Measurements from ENCODE around the gene MFNG.

The MFNG gene

DNA sequence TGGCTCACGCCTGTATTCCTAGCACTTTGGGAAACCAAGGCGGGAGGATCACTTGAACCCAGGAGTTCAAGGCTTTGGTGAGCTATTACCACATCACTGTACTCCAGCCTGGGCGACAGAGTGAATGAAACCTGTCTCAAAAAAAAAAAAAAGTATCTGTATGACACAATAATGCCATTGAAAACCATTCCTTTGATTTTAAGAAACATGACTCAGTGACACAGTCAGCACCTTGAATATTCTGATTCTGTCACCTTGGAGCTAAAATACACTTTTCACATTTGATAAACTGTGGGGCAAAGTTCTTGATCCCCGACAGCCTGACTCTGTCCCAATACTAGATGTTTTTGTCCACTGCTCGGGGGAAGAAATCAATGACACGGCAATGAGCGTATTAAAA, 42.2 kb downstream of the MFNG start:
- no peak for DNase-seq

DNA sequence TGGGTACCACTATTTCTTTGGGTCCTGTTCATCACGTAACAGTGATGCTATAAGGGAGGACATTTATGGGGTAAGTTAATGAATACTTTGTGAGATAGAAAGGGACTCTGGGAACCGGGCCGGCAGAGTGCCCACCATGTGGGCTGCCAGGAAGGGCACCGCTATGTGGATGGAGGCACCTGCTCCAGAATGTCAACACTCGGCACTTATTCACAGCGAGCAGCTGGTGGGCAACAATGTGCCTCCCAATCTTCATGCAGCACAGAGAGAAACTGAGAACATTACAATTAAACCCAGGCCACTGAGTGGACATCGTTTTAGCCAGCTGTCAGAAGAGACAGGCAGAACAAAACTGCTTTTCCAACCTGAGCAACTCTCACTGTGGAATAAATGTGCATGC, 43.1 kb downstream of the MFNG start:
- DNase-seq, result no peak

DNA sequence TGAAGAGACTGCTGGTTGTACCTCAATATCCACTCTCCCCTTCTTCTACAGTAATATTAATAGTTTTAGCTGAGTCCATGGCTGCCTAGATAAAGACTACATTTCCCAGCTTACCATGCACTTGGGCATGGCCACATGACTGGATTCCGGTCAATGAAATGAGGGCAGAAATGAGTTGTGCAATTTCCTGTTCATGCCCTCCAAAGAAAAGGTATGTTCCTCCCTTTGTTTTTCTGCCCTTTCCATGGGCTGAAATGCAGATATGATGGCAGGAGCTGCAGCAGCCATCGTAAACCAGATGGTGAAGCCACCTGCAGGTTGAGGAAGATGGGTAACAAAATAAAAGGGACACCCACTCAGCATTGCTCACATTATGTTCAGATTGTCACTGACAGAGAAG, 43.6 kb downstream of the MFNG start:
- no peak for DNase-seq

DNA sequence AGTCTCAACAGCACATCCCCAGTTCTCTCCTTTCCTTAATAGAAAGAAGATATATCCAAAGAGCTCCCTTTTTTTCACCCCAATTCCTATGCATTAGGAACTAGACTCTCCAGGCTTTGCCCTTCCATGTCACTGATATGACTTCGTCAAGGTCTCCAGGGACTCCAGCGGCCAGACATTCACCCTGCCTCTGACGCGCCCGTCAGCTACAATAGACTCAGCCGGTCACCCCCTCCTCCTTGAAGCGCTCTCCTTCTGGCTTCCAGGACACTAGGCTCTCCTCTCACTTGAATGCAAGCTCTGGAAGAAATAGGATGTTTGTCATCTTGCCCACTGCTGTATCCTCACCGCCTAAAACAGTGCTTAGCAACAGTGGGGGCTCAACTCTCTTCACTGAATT, 44.0 kb downstream of the MFNG start:
- no peak for DNase-seq

DNA sequence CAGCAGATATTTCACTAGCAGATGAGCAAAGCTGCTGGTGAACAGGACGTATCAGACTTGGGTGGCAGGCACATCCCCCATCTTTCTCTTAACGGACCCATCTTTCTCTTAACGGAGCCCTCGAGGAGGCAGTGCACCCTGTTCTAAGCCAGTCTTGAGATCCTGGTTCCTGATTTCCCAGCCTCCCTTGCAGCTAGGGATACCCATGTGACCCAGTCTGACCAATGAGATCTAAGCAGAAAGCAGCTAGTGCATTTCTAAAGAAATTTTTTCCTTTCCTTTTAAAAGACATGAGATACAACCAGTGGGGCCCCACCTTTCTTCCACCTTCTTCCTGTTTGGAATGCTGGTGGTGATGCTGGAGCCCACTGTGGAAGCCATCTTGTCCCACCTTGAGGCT, 45.3 kb downstream of the MFNG start:
- no peak for DNase-seq

DNA sequence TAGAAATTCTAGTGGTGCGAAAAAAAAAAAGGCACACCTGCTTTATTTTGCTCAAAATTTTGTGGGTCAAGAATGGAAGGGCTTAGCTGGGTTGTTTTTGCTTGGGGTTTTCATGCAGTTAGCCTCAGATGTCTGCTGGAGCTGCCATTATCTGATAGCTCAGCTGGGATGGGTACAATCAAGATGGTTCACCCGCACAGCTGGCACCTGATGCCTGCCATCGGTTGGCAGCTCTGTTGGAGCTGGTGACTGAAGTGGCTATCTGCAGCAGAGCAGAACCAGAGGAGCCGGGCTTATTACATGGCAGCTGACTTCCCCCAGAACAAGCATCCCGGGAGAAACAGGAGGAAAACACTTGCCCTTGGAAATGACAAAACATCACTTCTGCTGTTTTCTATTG, 46.8 kb downstream of the MFNG start:
- no peak for DNase-seq

DNA sequence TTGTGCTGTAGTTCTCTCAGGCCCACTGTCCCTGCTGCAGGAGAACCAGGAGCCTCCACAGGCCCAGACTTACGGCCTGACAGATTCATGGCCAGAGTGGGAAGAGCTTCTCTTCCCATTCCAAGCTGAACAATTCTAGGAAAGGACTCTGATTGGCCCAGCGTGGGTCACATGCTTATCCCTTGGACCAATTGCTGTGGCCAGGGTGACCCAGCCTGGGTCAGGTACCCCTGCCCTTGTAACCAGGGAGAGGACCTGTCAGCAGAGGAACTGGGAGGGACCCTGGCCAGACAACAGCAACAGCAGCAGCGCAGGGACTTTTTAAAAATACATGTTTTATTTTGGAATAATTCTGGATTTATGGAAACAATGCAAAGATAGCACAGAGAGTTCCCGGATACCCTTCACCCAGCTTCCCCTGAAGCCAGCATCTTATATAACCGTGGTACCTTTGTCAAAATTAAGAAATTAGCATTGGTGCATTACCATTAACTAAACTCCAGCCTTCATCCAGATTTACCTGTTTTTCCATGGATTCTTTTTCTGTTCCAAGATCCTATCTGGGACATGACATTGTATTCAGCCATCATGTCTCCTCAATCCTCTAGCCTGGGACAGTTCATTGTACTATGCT, 50.1 kb downstream of the MFNG start:
- DNase-seq, result no peak

DNA sequence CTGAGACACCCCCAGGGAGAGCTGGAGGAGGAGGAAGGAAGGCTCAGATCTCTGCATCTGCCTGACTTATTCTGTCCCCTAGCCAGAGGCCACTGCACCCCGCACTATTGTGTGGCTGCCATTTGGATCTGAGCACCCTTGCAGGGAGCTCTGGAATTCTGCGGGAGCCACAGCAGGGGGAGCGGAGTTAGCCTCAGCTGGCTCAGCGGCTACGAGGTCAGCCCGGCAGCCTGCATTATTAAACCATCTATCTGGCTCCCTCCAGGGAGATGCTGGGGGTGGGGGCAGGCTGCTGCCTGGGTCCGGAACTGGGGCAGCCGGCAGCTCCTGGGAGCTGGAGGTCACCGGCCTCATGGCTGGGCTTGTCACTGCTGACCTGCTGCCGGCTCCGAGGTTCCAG, 52.4 kb downstream of the MFNG start:
- DNase-seq, result no peak

DNA sequence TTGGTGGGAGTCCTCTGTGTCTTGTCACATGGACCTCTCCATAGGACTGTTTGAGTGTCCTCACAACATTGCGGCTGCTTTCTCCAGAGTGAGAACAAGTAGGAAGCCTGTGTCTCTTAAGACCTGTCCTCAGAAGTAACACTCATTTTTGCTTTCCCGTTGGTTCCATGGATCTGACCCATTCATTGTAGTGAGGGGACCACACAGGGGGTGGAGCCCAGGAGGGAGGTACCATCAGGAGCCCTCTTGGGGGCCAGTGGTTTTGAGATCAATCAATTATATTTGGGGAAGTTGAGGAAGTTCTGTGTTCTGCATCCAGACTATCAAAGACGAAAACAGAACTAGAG, 53.5 kb downstream of the MFNG start:
- no peak for DNase-seq

DNA sequence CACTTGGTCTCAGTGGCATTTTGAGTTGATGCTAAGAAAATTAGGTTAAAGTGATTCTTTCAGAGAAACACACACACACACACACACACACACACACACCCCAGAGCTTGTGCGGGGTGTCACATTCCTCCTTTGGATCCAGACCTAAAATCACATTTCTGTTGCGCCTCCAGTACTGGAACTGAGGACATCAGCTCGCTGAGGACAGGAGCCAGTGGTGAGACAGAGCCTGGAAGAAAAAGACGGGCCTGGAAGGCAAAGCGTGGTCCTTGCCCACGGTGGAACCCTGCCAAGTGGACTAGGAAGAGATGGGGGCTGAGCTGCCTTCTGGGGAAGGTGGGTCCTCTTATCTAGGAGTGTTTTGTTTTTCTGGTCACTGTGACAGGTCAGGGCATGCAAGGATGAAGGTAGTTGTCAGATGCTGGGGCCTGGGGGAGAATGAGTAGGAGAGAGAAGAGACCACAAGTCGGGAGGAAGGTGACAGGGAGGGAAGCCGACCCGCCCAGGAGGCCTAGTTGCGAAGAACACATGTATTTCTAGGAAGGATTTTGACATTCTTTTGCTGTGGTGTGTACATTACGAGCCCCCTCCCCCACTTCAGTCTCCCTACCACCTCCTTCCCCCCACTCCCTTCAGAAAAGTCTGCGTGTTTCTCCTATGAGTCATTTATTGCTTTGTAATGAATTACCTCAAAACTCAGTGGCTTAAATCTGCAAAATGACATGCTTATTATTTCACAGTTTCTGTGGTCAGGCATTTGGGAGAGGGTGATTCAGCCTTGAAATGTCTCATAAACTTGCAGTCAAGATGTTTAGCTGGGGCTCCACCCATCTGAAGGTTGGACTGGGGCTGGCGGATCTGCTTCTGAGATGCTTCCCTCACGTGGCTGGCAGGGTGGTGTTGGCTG, 54.1 kb downstream of the MFNG start:
- no peak for DNase-seq

DNA sequence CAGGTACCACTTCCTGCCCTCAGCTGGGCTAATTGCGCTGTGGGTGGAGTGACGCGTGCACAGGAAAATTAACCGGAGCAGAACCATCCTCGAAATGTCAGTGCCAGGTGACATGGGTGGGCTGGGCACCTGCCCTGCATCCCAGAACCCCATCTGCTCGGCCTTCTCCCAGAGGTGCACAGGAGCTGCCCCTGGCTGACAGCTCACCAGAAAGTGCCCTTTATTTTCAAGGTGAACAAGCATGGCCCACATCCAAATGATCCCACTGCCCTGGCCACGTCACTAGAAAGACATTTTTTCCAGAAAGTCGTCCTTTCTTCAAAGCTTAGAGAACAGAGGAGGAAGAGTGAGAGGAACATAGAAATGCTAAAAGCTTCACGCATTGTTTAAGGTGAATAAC, 54.8 kb downstream of the MFNG start:
- no peak for DNase-seq

DNA sequence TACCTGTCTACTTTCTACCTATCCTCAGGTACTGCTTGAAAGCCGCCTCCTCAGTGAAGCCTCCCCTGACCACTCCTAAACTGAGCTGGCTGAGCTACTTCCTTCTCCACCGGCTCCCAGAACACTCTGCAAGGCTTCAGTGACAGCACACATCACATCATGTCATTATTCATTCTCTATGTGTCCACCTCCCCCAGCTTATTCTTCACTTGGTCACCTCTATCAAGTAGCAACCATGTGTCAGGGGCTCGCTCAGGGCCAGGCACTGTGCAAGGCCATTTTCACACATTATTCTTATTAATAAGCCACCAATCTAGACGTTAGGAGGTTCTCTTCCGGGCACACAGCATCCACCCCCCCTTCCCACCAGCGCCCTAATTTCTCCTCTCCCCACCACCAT, 55.2 kb downstream of the MFNG start:
- no peak for DNase-seq

DNA sequence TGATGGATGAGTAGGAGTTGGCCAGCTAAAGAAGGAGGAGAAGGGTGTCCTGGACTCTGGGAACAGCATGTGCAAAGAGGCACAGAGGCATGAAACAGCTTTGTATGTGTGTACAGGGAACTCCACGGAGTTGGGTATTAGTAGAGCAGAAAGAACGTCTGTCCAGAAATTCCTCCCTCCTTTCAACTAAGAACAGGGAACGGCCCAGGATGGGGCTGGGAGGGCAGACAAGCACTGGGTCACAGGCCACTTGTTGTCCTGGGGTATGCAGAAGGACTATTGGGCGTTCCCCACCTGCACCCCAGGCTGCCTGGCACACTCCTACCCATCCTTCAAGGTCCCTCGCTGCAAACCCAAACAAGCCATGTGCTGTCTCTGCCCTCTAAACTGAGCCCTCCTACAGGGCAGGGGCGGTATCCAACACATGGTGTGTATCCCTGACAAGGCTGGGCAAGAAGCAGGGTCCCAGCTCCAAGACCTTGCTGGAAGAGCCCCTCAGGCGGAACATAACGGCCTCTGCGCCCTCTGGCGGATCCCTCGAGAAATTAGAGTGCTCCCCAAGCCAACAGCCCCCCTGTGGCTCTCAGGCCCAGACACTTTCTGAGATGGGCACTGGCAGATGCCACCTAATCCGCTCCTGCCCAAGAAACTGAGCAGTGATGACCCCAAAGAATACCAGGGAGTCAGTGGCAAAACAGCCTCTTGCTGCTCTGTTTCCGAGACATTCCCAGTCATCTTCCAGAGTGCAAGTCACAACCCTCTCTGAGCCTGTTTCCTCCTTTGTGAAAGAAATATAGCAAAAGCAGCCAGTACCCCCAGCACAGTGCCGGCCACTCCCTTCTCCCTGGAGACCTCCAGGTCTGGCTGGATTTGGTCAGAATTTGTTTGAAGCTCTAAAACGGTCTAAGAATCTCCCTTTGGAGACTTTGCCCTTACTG, 57.3 kb downstream of the MFNG start:
- DNase-seq, result peak; percentile 66

DNA sequence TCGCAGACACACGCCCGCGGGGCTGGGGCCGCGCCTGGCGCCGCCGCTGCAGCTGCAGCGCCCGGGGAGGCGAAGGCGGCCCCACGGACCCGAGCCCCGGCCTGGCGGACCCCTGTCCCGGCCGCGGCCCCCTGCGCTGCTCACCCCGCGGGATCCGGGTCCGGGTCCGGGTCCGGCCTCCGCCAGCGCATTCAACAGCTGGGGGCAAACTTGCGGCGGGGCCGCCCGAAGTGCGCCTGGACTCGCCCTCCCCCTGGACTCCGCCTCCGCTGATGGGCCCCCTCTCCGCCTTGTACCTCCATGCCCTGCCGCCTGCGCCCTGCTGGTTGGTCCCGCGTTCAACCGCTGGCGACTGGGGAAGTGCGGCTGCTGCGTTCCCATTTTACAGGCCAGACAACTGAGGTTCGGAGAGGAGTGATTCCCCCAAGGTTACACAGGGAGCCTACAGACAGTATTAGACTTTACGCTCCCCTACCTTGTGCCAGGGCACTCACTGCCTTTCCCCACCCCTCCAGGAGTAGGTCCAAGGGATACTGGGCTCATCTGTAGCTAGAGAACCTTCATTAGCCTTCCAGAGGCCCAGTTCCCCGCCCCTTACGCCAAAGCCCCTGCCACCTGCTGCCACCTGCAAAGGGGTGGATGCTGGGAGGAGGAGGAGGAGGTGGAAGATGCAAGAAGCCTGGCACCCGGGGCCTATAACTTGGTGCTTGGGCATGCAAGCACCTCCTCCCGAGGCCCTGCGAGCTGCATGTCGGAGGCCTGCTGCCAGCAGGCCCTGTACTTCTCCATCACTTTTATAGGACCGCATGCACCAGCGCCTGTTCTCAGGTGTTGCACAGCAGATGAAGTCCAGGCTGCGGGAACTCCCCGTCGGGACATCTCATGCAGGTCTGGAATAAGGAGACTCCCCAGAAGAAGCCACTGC, 58.2 kb downstream of the MFNG start:
- DNase-seq, result no peak

DNA sequence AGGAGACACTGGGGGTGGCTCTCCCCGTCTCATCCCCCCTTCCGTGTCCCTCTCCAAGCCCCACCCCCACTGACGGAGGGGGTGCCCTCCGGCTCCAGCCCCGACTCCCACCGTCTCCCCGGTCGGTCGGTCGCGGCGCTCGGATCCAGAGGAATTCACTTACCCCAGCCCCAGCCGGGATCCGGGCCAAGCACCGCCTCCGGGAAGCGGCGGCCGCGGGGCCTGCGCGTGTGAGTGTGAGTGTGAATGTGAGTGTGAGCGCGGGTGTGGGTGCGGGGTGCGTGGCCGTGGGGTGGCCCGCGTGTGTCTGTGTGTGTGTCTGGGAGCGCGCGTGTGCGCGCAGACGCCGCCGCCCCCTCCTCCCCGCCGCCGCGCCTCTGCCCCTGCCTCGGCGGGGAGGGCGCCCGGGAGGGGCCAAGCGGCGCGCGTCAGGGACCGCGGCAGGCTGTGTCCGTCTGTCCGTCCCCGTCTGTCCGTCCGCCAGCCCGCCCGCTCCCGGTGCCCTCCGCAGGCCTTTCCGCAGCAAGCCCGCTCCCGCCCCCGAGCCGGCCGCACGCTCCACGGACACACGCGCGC, 59.0 kb downstream of the MFNG start, which contains the start of gene ELFN2:
Gene ELFN2, minus strand, starts transcription at position 345 of the 576 bp plus-strand sequence. CDS start 51,945 bp downstream, outside the sequence.
- peak; percentile 16 for DNase-seq

DNA sequence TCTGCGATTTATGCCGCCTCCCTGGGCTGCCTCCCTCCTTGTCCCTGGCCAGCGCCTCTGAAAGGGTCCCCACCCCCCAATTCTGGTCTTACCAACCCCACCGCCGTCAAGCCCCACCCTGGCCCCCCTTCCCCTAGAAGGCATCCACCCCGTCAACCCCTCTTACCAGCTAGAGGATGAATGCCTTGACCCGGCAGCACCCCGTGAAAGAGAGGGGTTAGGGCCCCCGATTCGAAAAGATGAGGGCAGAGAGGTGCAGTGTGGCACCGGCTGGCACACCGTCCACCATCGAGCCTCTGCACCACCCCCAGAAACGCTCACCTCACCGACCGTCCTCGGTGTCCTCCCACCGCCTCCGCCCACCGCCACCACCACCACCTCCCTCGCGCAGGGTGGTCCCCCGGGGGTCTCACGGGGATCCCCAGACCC, 59.5 kb downstream of the MFNG start:
- DNase-seq, result no peak

DNA sequence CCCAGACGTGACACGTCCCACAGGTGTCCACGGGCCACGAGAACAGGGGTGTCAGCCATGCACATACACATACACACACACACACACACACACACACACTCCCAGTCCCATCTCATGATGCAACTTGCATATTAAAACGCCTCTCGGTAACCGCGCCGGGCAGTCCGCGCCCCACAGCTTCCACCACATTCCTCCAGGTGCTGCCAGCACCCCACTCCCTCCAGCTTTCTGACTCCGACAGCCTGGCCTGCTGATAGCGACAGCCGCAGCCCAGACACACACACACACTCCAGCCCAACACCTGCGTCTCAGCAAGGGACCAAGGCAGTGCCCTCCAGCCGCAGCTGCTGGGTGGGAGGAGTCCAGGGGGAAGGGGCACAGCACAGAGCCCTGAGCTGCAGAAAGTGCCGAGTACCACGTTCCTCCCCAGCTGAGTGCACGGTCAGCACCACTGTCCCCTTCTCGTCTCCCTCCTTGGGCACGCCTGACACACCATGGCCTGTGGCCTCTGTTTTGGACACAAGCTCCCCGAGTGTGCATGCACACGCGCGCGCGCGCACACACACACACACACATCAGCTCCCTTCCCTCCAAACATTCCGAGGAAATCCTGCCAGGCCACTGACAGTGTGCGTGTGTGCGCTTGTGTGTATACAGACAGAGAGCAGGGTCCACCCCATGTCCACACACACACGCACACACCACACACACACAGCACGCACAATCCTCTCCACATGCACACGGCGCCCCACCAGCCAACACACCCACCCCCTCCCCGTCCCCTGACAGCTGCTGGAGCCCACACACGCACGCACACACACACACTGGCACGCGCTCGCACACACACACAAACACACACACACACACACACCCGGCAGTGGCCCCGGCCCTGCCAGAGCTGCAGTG, 60.1 kb downstream of the MFNG start:
- no peak for DNase-seq

DNA sequence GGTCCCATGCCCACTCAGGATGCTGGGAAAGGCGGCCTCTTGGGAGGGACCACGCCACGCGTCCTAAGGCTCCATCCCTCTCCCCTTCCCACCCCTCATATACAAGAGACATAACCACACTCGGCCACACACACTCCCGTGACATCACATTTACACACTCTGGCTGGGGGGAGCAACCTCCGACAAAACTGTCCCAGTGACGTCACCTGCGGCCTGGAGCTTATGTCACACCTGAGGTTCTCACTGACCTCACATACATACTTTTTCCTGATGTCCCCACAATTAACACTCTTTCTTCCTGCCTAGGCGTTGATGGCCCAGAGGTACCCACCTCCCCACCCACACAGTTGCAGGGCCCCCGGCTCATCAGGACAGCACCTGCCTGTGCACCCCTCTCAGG, 60.8 kb downstream of the MFNG start:
- no peak for DNase-seq

DNA sequence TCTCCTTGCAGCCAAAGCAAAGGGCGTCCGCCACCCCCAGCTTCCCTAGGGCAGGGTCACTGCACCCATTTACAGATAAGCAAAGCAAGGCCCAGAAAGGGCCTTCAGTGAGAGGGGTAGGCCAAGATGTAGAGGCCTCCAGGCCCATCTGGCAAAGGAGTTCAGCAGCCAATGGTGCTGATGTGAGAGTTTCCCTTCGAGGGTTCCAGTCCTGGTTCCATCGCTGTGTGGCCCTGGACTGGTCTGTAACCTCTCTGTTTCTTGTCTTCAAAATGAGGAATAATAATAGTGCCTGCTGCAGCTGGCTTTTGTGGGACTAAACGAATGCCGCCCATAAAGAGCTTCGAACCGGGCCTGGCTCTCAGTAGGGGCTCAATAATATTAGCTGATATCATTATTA, 62.9 kb downstream of the MFNG start:
- no peak for DNase-seq

DNA sequence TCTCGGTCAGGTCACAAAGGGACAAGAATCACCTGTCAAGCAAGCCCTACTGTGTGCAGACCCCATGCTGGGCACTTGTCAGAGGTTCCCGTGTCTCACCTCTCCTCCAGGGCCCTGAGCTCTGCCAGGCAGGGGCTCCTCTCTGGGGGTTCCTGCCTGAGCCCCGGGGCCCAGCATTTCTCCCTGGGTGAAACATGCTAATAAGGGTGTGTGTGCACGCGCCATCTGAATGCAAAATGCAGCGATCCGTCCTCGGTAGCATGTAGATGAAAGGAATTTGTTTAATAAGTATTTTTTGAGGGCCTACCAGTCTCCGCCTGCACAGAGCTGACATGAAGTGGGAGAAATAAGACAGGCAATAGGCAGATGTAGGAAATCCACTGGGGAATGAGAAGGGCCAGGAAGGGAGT, 64.7 kb downstream of the MFNG start:
- no peak for DNase-seq
